DOHH2 (cell line): ENCODE data around the gene CALB2.

Experiments
- CTCF ChIP-seq: fragments of 200-600 bp; sonication (generic); IDR thresholded peaks from one replicate; pipeline ENCODE4 v1.5.1; 2014; ENCODE audit warnings: antibody characterized with exemption, mild to moderate bottlenecking, low read depth, low read length; ENCODE audit not compliant: poor library complexity, severe bottlenecking
- EZH2phosphoT487 ChIP-seq: fragments of 200-600 bp; sonication (generic); IDR thresholded peaks from 2 replicates; pipeline ENCODE4 v1.6.1; 2017; ENCODE audit warnings: borderline replicate concordance, mild to moderate bottlenecking, antibody characterized with exemption, low read length, moderate library complexity, mixed read lengths

- TF ChIP-seq CTCF (no peak), EZH2phosphoT487 (no peak)
Measured at GRCh38 chr16:71439523-71439922, 81.0 kb downstream of the CALB2 start.
